Cardiac septum (tissue), 1 donor: Measurements from ENCODE around the gene XYLB. TPM values are rescaled to one million over a fixed set of nuclear protein-coding genes. Genes with fewer than 3 reads are reported as not detected.
"Not testable (repeated sequence)": the region's sequence is repeated elsewhere in the genome, so short reads cannot be mapped to it uniquely, and the experiment has no call there.

Experiments used
- DNase-seq: peaks from one replicate; pipeline ENCODE4 v3.0.0-alpha.2; 2020; ENCODE audit warnings: low spot score
- intact Hi-C: fragments of 100-400 bp; cut with DNase I; formaldehyde crosslinking; loops from one replicate; pipeline ENCODE4 v1.14.0; 2022
- total RNA-seq: library from RNA; stranded (reverse); fragmentation: NEBNext Ultra II Directional; extraction: Animal tissue kit (Norgen Biotek cat#: 25700); gene quantifications from one replicate; pipeline ENCODE4 v1.2.1, GENCODE V29; 2021
- donor health status: DM: no; HTN: no; CAD: no.

XYLB gene
- total RNA-seq, 1 donor from 2014 or later, result 0.46 TPM

- intact Hi-C loops, result no loop called here
- no peak for DNase-seq
These were observed 32.7 kb downstream of the XYLB start for GRCh38 chr3:38379201-38379770.

GRCh38 chr3:38382506-38383080 is 36.0 kb downstream of the XYLB start:
- intact Hi-C loops, result no loop called here
- DNase-seq, result no peak

DNA sequence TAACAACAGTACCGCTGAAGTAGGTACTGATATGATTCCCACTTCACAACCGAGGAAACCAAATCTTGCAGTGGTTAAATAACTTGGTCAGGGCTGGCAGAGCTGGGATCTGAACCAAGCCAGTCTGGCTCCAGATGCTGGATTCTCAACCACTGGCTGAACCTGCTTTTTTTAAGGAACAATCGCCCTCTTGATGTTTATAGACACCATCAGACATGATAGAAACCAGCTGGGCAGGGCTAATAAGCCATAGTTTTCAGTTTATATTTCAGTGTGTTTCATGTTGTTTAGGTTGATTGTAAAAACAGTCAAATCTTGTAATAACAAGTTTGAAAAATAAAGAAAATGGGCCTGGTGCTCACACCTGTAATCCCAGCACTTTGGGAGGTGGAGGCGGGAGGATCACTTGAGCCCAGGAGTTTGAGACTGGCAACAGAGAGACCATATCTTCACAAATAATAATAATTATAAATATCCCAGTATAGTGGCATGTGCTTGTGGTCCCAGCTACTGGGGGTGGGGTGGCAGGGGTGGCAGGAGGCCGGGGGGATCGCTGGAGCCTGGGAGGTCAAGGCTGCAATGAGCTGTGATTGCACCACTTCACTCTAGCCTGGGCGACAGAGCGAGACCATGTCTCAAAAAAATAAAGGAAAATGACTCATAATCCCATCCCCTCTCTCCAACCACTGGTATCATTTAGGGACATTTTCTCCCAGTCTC is 36.7 kb downstream of the XYLB start:
- intact Hi-C loops, result no loop called here
- no peak for DNase-seq

- DNase-seq, result no peak
- intact Hi-C loops, result no loop called here
These were observed 40.6 kb downstream of the XYLB start for GRCh38 chr3:38386992-38387750.

DNA sequence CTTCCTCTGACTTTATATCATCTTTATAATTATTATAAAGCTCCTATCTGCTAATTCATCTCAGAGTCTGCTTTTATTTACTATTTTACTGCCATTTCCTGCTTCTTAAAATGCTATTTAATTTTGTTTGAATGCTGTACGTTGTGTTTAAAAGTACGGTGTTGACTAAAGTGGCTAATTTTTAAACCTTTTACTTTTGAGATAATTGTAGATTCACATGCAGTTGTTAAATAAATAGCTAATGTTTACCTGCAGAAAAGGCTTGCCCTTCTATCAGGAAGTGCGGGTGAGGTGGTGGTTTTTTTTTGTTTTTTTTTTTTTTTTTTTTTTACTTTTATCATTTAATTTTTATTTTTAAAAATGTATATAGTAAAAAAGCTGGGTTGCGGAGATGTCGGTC is 41.3 kb downstream of the XYLB start:
- intact Hi-C loops, result no loop called here
- no peak for DNase-seq

GRCh38 chr3:38392604-38393163 is 46.1 kb downstream of the XYLB start:
- DNase-seq, result no peak
- intact Hi-C loops, result no loop called here

DNA sequence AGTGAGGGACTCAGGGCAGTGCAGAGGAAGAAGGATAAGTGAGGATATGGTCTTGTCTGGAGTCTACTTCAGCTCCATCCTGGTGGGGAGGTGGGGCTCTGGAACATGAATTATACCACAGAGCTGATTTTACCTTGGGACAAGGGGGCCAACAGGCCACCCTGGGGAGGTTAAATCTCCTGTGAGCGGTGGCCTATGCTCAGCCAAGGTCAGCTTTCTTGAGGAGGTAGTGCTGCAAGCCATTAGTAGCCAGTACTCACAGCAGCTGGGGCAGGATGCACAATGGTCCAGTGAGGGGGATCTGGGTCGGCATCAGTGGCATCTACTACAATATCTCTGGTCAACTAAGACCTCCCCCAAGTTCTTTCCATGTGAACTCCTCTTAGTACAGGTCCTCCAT is 49.7 kb downstream of the XYLB start:
- no peak for DNase-seq
- intact Hi-C loops, result no loop called here

DNA sequence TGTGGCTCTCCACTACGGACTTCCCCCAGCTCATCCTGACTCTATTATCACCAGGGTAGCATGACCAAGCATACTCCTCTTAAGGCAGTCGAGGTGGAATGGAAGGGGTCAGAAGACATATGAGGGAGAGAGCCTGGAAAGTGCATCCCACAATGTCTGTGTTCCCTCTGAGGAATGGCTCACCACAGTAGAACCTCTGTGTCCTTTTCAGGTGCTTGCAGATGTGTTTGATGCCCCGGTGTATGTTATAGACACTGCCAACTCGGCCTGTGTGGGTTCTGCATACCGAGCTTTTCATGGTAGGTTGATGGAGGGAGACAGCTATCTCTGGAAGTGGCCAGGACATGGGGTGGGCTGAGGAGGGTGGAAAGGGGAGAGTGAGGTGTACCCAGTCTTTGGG is 50.3 kb downstream of the XYLB start:
- intact Hi-C loops, result no loop called here

GRCh38 chr3:38397320-38397719 is 50.7 kb downstream of the XYLB start:
- DNase-seq, result no peak
- intact Hi-C loops, result no loop called here

More for the DNA sequence above, 50.3 kb downstream of the XYLB start:
- DNase-seq, result no peak

- DNase-seq, result no peak
- intact Hi-C loops, result no loop called here
These were observed 54.8 kb downstream of the XYLB start for GRCh38 chr3:38401246-38401962.

GRCh38 chr3:38404286-38404685 is 57.7 kb downstream of the XYLB start:
- no peak for DNase-seq
- intact Hi-C loops, result no loop called here

DNA sequence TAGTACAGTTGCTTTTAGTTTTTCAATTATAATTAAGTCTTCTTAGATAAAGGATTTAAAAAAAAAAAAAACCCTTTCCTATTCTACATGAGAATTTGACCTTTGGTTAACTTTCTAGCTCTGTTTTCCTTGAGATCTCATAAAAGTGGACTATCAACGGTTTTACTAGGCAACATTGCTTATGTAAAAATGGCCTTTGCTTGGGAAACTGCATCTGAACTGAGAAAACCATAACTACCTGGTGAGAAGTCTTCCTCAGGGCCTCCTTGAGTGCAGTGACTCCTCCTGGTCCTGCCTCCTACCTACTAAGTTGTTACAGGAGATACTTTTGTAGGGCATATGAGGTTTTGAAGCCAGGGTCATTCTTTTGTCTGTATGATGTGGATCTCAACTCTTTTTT is 65.0 kb downstream of the XYLB start:
- no peak for DNase-seq

GRCh38 chr3:38420758-38421157 is 74.2 kb downstream of the XYLB start:
- DNase-seq, intact Hi-C loops: not testable (repeated sequence)

More for the DNA sequence above, 65.0 kb downstream of the XYLB start:
- intact Hi-C loops, result no loop called here

- no peak for DNase-seq
- intact Hi-C loops, result no loop called here
These were observed 75.2 kb downstream of the XYLB start for GRCh38 chr3:38421679-38422336.

GRCh38 chr3:38426798-38427426 is 80.3 kb downstream of the XYLB start:
- DNase-seq, intact Hi-C loops: not testable (repeated sequence)

DNA sequence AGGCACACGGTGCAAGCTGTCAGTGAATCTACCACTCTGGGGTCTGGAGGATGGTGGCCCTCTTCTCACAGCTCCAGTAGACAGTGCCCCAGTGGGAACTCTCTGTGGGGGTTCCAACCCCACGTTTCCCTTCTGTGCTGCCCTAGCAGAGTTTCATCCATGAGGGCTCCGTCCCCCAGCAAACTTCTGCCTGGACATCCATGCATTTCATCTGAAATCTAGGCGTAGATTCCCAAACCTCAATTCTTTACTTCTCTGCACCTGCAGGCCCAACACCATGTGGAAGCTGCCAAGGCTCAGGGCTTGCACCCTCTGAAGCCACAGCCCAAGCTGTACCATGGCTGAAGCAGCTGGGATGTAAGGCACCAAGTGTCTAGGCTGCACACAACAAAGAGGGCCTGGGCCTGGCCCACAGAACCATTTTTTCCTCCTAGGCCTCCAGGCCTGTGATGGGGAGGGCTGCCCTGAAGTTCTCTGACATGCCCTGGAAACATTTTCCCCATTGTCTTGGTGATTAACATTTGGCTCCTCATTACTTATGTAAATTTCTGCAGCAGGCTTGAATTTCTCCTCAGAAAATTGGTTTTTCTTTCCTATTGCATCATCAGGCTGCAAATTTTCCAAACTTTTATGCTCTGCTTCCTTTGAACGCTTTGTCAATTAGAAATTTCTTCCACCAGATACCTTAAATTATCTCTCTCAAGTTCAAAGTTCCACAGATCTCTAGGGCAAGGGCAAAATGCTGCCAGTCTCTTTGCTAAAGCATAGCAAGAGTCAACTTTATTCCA is 86.5 kb downstream of the XYLB start:
- intact Hi-C loops, DNase-seq: not testable (repeated sequence)

GRCh38 chr3:38433661-38434060 is 87.1 kb downstream of the XYLB start:
- intact Hi-C loops, DNase-seq: not testable (repeated sequence)
